Esophagus squamous epithelium (tissue), 5 donors: ENCODE measurements around the gene CALHM1. TPM values are rescaled to one million over a fixed set of nuclear protein-coding genes. Genes with fewer than 3 reads are reported as not detected.
"Not testable (repeated sequence)": the region's sequence is repeated elsewhere in the genome, so short reads cannot be mapped to it uniquely, and the experiment has no call there.

Experiments
- DNase-seq: peaks from one replicate; lab custom pipeline; 2025; lab: John Stamatoyannopoulos, UW
- H3K27ac ChIP-seq, 4 donors: fragments of 200-600 bp; sonication (generic); one replicate each; pipeline ENCODE4 v1.5.1; 2016 to 2019; ENCODE audit warnings: mild to moderate bottlenecking in 1 of 4
- H3K27me3 ChIP-seq, 4 donors: fragments of 200-600 bp; sonication (generic); 1 replicate in 3 of 4; 2 replicates in 1 of 4; pipeline versions ENCODE4 v1.5.1 to v1.6.0; 2017 to 2021; ENCODE audit warnings: antibody characterized with exemption in 1 of 4
- H3K36me3 ChIP-seq, 3 donors: fragments of 200-600 bp; sonication (generic); one replicate each; pipeline ENCODE4 v1.5.1; 2016 to 2019
- H3K4me1 ChIP-seq, 3 donors: fragments of 200-600 bp; sonication (generic); one replicate each; pipeline ENCODE4 v1.5.1; 2017 to 2019
- H3K4me3 ChIP-seq, 4 donors: fragments of 200-600 bp; sonication (generic); 1 replicate in 3 of 4; 2 replicates in 1 of 4; pipeline ENCODE4 v1.5.1; 2016 to 2019; ENCODE audit warnings: mild to moderate bottlenecking in 2 of 4, moderate library complexity in 1 of 4
- H3K9me3 ChIP-seq, 3 donors: fragments of 200-600 bp; sonication (generic); one replicate each; pipeline ENCODE4 v1.5.1; 2016 to 2019
- POLR2A ChIP-seq, 4 donors: fragments of 450-650 bp; IDR thresholded peaks; one replicate each; pipeline ENCODE4 v1.6.1; 2017; ENCODE audit warnings: antibody characterized with exemption in 4 of 4, mild to moderate bottlenecking in 4 of 4, moderate library complexity in 3 of 4
- WGBS, 2 donors: methylation state at CpG; one replicate each; pipeline ENCODE4 v1.1.5; 2018; 5-methylcytosine and 5-hydroxymethylcytosine counted together
- intact Hi-C: fragments of 100-400 bp; cut with DNase I; formaldehyde crosslinking; loops from one replicate; pipeline ENCODE4 v1.15.0; 2022
- total RNA-seq, 4 donors: library from RNA; depleted of rRNA; stranded (reverse); fragments of >200 nt; gene quantifications; one replicate each; pipeline ENCODE4 v1.1.0, GENCODE V29; 2016
- TF ChIP-seq, protein P1 (sequence below), 6 experiments: fragments of 450-650 bp in 4 of 6; fragments of 200-600 bp in 2 of 6; sonication (generic) in 2 of 6; IDR thresholded peaks; one replicate each; pipeline ENCODE4 v1.5.1; 2016 to 2019; ENCODE audit warnings: antibody characterized with exemption in 6 of 6, mild to moderate bottlenecking in 4 of 6, moderate library complexity in 4 of 6
- donor health status: DM: yes; HTN: yes; CAD: no.

The CALHM1 gene, protein sequence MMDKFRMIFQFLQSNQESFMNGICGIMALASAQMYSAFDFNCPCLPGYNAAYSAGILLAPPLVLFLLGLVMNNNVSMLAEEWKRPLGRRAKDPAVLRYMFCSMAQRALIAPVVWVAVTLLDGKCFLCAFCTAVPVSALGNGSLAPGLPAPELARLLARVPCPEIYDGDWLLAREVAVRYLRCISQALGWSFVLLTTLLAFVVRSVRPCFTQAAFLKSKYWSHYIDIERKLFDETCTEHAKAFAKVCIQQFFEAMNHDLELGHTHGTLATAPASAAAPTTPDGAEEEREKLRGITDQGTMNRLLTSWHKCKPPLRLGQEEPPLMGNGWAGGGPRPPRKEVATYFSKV
- total RNA-seq = not detected

GRCh38 chr10:103458720-103459119 lies at the start of gene CALHM1:
Gene CALHM1 (minus strand): TSS chr10:103458900. CDS start chr10:103458751, 149 bp downstream.
- DNase-seq = no peak
- WGBS, 2 donors = 87% methylated on average over 3 of the region's 9 CpGs; no CpG with 5 or more reads in 1 of the 2 donors
- TF ChIP-seq, protein P1, sequence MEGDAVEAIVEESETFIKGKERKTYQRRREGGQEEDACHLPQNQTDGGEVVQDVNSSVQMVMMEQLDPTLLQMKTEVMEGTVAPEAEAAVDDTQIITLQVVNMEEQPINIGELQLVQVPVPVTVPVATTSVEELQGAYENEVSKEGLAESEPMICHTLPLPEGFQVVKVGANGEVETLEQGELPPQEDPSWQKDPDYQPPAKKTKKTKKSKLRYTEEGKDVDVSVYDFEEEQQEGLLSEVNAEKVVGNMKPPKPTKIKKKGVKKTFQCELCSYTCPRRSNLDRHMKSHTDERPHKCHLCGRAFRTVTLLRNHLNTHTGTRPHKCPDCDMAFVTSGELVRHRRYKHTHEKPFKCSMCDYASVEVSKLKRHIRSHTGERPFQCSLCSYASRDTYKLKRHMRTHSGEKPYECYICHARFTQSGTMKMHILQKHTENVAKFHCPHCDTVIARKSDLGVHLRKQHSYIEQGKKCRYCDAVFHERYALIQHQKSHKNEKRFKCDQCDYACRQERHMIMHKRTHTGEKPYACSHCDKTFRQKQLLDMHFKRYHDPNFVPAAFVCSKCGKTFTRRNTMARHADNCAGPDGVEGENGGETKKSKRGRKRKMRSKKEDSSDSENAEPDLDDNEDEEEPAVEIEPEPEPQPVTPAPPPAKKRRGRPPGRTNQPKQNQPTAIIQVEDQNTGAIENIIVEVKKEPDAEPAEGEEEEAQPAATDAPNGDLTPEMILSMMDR (IDR thresholded peaks at IDR 0.05) = no peak
- TF ChIP-seq POLR2A (IDR thresholded peaks at IDR 0.05) = no peak
- no peak within 1 kb of the TSS for H3K4me3 ChIP-seq
- no peak within 1 kb of the TSS for H3K27ac ChIP-seq
- H3K4me1 ChIP-seq = peaks cover 0 to 5% (median 0%) of the 10 kb centered on the region in 3 donors
- no peaks in the 10 kb centered on the region for H3K9me3 ChIP-seq
- intact Hi-C loops = no loop called here
- H3K36me3 ChIP-seq = no peaks in the 10 kb centered on the region
- H3K27me3 ChIP-seq = no peaks in the 10 kb centered on the region

GRCh38 chr10:103507235-103508191 lies 48.8 kb upstream of the CALHM1 start:
- intact Hi-C loops = no loop called here
- Histone ChIP-seq H3K4me1 (no peaks in the 10 kb centered on the region), H3K27me3 (peaks cover 0 to 27% (median 0%) of the 10 kb centered on the region in 4 donors), H3K4me3 (no peak overlapping the region), H3K27ac (no peak overlapping the region), H3K36me3 (no peaks in the 10 kb centered on the region), H3K9me3 (no peaks in the 10 kb centered on the region)
- 67 to 85% methylated on average over 6 to 10 of the region's 10 CpGs for WGBS, 2 donors
- no peak for DNase-seq
- TF ChIP-seq, protein P1 (IDR thresholded peaks at IDR 0.05) = no peak
- TF ChIP-seq POLR2A (IDR thresholded peaks at IDR 0.05) = no peak

DNA sequence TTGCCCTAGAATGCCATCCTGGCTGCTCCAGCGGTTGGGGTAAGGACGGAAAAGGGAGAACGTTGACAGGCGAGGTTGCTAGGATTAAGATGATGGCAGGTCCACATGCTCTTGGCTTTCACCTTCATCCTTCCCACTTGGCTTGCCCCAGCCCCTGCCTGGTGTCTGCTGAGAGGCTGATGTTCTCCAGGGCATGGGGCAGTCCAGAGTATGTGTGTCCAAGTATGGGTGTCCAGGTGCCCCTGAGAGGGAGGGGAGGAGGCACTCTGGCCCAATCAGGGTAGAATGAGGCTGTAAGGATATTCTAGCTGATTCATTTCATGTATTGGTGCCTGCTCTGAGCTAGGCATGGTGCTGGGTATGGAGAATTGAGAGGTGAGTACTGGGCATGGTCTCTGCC lies 47.4 kb upstream of the CALHM1 start:
- 81 to 83% methylated on average over 4 of the region's 4 CpGs for WGBS, 2 donors
- Histone ChIP-seq H3K27ac (no peak overlapping the region), H3K4me3 (no peak overlapping the region), H3K36me3 (no peaks in the 10 kb centered on the region), H3K27me3 (peaks cover 0 to 34% (median 0%) of the 10 kb centered on the region in 4 donors), H3K4me1 (no peaks in the 10 kb centered on the region), H3K9me3 (no peaks in the 10 kb centered on the region)
- DNase-seq = no peak
- TF ChIP-seq, protein P1 (IDR thresholded peaks at IDR 0.05) = no peak
- no peak for TF ChIP-seq POLR2A (IDR thresholded peaks at IDR 0.05)
- intact Hi-C loops = no loop called here

DNA sequence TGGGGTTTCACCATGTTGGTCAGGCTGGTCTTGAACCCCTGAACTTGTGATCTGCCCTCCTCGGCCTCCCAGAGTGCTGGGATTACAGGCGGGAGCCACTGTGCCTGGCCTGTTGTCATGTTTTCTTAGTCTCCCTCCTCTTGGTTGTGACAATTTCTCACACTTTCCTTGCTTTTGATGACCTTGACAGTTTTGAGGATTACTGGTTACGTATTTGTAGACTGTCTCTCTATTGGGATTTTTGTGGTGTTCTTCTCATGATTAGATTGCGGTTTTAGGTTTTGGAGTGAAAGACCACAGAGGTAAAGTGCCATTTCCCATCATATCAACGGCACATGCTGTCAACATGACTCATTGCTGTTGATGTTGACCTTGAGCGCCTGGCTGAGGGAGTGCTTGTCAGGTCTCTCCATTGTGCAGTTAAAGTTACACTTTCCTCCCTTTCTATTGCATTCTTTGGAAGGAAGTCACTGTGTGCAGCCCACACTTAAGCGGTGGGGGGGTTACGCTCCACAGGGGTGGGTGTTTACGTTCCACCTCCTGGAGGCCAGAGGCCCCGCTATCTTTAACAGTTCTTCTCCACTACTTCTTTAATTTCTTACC lies 45.6 kb upstream of the CALHM1 start:
- intact Hi-C loops = no loop called here
- no peaks in the 10 kb centered on the region for H3K36me3 ChIP-seq
- WGBS, 2 donors = 43 to 77% methylated on average over 7 to 9 of the region's 10 CpGs
- H3K9me3 ChIP-seq = no peaks in the 10 kb centered on the region
- no peak overlapping the region for H3K27ac ChIP-seq
- TF ChIP-seq, protein P1 (IDR thresholded peaks at IDR 0.05) = no peak
- no peak for TF ChIP-seq POLR2A (IDR thresholded peaks at IDR 0.05)
- no peaks in the 10 kb centered on the region for H3K4me1 ChIP-seq
- no peak overlapping the region for H3K4me3 ChIP-seq
- peaks cover 0 to 52% (median 0%) of the 10 kb centered on the region in 4 donors for H3K27me3 ChIP-seq
- no peak for DNase-seq

GRCh38 chr10:103503777-103504176 lies 45.1 kb upstream of the CALHM1 start:
- H3K27ac ChIP-seq, H3K4me1 ChIP-seq, intact Hi-C loops, H3K4me3 ChIP-seq, DNase-seq, H3K9me3 ChIP-seq, H3K36me3 ChIP-seq: not testable (repeated sequence)
- peaks cover 0 to 55% (median 0%) of the 10 kb centered on the region in 4 donors for H3K27me3 ChIP-seq
- 87 to 89% methylated on average over 6 of the region's 6 CpGs for WGBS, 2 donors
